ENCODE data around the gene EBLN1.
"Not testable (repeated sequence)": the region's sequence is repeated elsewhere in the genome, so short reads cannot be mapped to it uniquely, and the experiment has no call there.

EBLN1 gene

GRCh38 chr10:22228167-22228938 is 10.5 kb upstream of the EBLN1 start:
- ChIA-PET CTCF (interaction anchor here (0.6 to 0.7 kb wide), 2 partner anchors 161 to 237 kb away, joined by 3 read pairs; no protein-coding TSS in a partner anchor), POLR2A (interaction anchor here (1.0 to 3.9 kb wide), 5 partner anchors 17 to 286 kb away, joined by 3 to 50 read pairs (median 3); partner anchors contain the start of genes COMMD3 and DNAJC1)
- TF ChIP-seq FOXM1 (IDR thresholded peaks at IDR 0.05; ENCODE audit: borderline replicate concordance) (no peak), SP1 (IDR thresholded peaks at IDR 0.05) (no peak), ZNF384 (IDR thresholded peaks at IDR 0.05) (no peak), HDGF (IDR thresholded peaks at IDR 0.05; ENCODE audit: borderline replicate concordance) (no peak)
- no peak for DNase-seq (ENCODE audit: extremely low spot score)

GRCh38 chr10:22226599-22226998 is 8.8 kb upstream of the EBLN1 start:
- ChIA-PET CTCF (interaction anchor here (0.6 to 1.0 kb wide), 3 partner anchors 18 to 223 kb away, joined by 3 to 4 read pairs (median 3); no protein-coding TSS in a partner anchor), POLR2A (no interaction called here)
- no peak for DNase-seq (ENCODE audit: extremely low spot score)
- TF ChIP-seq FOXK2 (IDR thresholded peaks at IDR 0.05) (no peak), HDGF (IDR thresholded peaks at IDR 0.05; ENCODE audit: borderline replicate concordance) (no peak), LEF1 (IDR thresholded peaks at IDR 0.05; ENCODE audit: borderline replicate concordance) (no peak), FOXM1 (IDR thresholded peaks at IDR 0.05; ENCODE audit: borderline replicate concordance) (no peak), FOXA1 (IDR thresholded peaks at IDR 0.05) (no peak), ZNF384 (IDR thresholded peaks at IDR 0.05) (no peak), ARNT (IDR thresholded peaks at IDR 0.05) (no peak)

- TF ChIP-seq FOXK2 (IDR thresholded peaks at IDR 0.05) (no peak), SUZ12 (IDR thresholded peaks at IDR 0.05) (no peak), SP1 (IDR thresholded peaks at IDR 0.05) (no peak)
- POLR2A ChIA-PET = no interaction called here
- no peak for DNase-seq (ENCODE audit: extremely low spot score)
- CTCF ChIA-PET = no interaction called here
Observed at GRCh38 chr10:22222236-22223190, 4.7 kb upstream of the EBLN1 start.

- ChIA-PET POLR2A (no interaction called here), CTCF (no interaction called here)
- no peak for TF ChIP-seq ZNF384 (IDR thresholded peaks at IDR 0.05)
- TF ChIP-seq SP1 (IDR thresholded peaks at IDR 0.05) = no peak
- no peak for DNase-seq (ENCODE audit: extremely low spot score)
Observed at GRCh38 chr10:22219308-22219707, 1.5 kb upstream of the EBLN1 start.

- DNase-seq (ENCODE audit: extremely low spot score) = peak; percentile 21
- CTCF ChIA-PET = interaction anchor here (0.7 kb wide), 1 partner anchor 114 kb away, joined by 3 read pairs; no protein-coding TSS in a partner anchor
- TF ChIP-seq CTBP1 (IDR thresholded peaks at IDR 0.05; ENCODE audit: borderline replicate concordance) (no peak), HDGF (IDR thresholded peaks at IDR 0.05; ENCODE audit: borderline replicate concordance) (no peak), SP1 (IDR thresholded peaks at IDR 0.05) (no peak), L3MBTL2 (conservative IDR thresholded peaks at IDR 0.05) (no peak), FOXM1 (IDR thresholded peaks at IDR 0.05; ENCODE audit: borderline replicate concordance) (no peak), LEF1 (IDR thresholded peaks at IDR 0.05; ENCODE audit: borderline replicate concordance) (no peak), NFRKB (IDR thresholded peaks at IDR 0.05) (no peak), SUZ12 (IDR thresholded peaks at IDR 0.05) (no peak), PKNOX1 (IDR thresholded peaks at IDR 0.05) (no peak)
- POLR2A ChIA-PET = no interaction called here
Observed at GRCh38 chr10:22218448-22218847, 633 bp upstream of the EBLN1 start.

GRCh38 chr10:22217084-22217483 is 731 bp downstream of the EBLN1 start:
- DNase-seq (ENCODE audit: extremely low spot score); POLR2A ChIA-PET; CTCF ChIA-PET: not testable (repeated sequence)

GRCh38 chr10:22210267-22210666 is 7.5 kb downstream of the EBLN1 start:
- TF ChIP-seq TARDBP (IDR thresholded peaks at IDR 0.05) (no peak), ELF4 (IDR thresholded peaks at IDR 0.05) (no peak), HDGF (IDR thresholded peaks at IDR 0.05; ENCODE audit: borderline replicate concordance) (no peak), SP1 (IDR thresholded peaks at IDR 0.05) (no peak), ARNT (IDR thresholded peaks at IDR 0.05) (no peak), FOXM1 (IDR thresholded peaks at IDR 0.05; ENCODE audit: borderline replicate concordance) (no peak), FOXK2 (IDR thresholded peaks at IDR 0.05) (no peak), FOXA1 (IDR thresholded peaks at IDR 0.05) (no peak), NFRKB (IDR thresholded peaks at IDR 0.05) (no peak), L3MBTL2 (conservative IDR thresholded peaks at IDR 0.05) (no peak), SUZ12 (IDR thresholded peaks at IDR 0.05) (no peak), PKNOX1 (IDR thresholded peaks at IDR 0.05) (no peak), CTBP1 (IDR thresholded peaks at IDR 0.05; ENCODE audit: borderline replicate concordance) (no peak), BHLHE40 (IDR thresholded peaks at IDR 0.05; ENCODE audit: borderline replicate concordance) (no peak), ZNF384 (IDR thresholded peaks at IDR 0.05) (no peak), LEF1 (IDR thresholded peaks at IDR 0.05; ENCODE audit: borderline replicate concordance) (no peak)
- CTCF ChIA-PET = no interaction called here
- POLR2A ChIA-PET = no interaction called here
- no peak for DNase-seq (ENCODE audit: extremely low spot score)
